PFSK-1 (cell line): Measurements from ENCODE around the gene ALDOA.

Experiments used
- FOXP2 ChIP-seq: optimal IDR thresholded peaks from 2 replicates; pipeline ENCODE3; 2011; ENCODE audit warnings: borderline replicate concordance, control low read depth, inconsistent platforms; ENCODE audit not compliant: insufficient read depth; ENCODE audit errors: extremely low read length, extremely low read depth
- POLR2AphosphoS5 ChIP-seq: IDR thresholded peaks from 2 replicates; pipeline ENCODE4 v1.6.1; 2012; ENCODE audit warnings: low read depth, mild to moderate bottlenecking, control low read depth, low read length, moderate library complexity
- REST ChIP-seq, 2 experiments: IDR thresholded peaks; 2 replicates each; pipeline versions ENCODE4 v1.6.1 to v1.8.0; 2011 to 2012; ENCODE audit warnings: low read depth in 2 of 2, low read length in 2 of 2, control low read depth in 1 of 2, inconsistent platforms in 1 of 2, mild to moderate bottlenecking in 1 of 2, moderate library complexity in 1 of 2; ENCODE audit not compliant: insufficient read depth in 1 of 2
- SIN3A ChIP-seq: IDR thresholded peaks from 2 replicates; pipeline ENCODE4 v1.6.1; 2012; ENCODE audit warnings: mild to moderate bottlenecking, low read length, moderate library complexity, borderline replicate concordance; ENCODE audit not compliant: insufficient read depth
- TAF1 ChIP-seq: IDR thresholded peaks from 2 replicates; pipeline ENCODE4 v1.6.1; 2012; ENCODE audit warnings: low read length, control low read depth, borderline replicate concordance; ENCODE audit not compliant: insufficient read depth

Gene ALDOA

GRCh38 chr16:30066761-30067583, 1.4 kb downstream of the ALDOA start:
- TF ChIP-seq POLR2AphosphoS5 (no peak), REST (IDR thresholded peaks at IDR 0.05; ENCODE audit: insufficient read depth in 1 of 2, low read depth in 2 of 2, low read length in 2 of 2) (no peak), TAF1 (no peak), FOXP2 (no peak), SIN3A (no peak)

GRCh38 chr16:30067584-30067916, 2.0 kb downstream of the ALDOA start:
- TF ChIP-seq SIN3A (no peak), TAF1 (no peak), REST (IDR thresholded peaks at IDR 0.05; ENCODE audit: insufficient read depth in 1 of 2, low read depth in 2 of 2, low read length in 2 of 2) (no peak), POLR2AphosphoS5 (no peak; the same call in 1 of the 2 replicates), FOXP2 (no peak)

DNA sequence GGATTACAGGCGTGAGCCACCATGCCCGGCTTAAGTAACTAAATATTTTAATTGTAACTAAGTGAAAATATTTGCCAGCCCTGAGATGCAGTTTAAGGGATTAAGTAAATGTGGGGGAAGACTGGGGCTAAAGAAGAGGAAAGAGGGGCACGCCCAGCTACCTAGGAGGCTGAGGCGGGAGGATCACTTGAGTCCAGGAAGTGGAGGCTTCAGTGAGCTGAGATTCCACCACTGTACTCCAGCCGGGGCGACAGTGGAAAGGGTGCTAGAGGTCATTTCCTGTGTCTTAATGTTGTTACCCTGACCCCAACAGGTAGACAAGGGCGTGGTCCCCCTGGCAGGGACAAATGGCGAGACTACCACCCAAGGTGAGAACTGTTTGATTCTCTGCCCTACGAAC, 2.8 kb downstream of the ALDOA start:
- TF ChIP-seq FOXP2 (no peak), POLR2AphosphoS5 (no peak), REST (IDR thresholded peaks at IDR 0.05; ENCODE audit: insufficient read depth in 1 of 2, low read depth in 2 of 2, low read length in 2 of 2) (no peak)

DNA sequence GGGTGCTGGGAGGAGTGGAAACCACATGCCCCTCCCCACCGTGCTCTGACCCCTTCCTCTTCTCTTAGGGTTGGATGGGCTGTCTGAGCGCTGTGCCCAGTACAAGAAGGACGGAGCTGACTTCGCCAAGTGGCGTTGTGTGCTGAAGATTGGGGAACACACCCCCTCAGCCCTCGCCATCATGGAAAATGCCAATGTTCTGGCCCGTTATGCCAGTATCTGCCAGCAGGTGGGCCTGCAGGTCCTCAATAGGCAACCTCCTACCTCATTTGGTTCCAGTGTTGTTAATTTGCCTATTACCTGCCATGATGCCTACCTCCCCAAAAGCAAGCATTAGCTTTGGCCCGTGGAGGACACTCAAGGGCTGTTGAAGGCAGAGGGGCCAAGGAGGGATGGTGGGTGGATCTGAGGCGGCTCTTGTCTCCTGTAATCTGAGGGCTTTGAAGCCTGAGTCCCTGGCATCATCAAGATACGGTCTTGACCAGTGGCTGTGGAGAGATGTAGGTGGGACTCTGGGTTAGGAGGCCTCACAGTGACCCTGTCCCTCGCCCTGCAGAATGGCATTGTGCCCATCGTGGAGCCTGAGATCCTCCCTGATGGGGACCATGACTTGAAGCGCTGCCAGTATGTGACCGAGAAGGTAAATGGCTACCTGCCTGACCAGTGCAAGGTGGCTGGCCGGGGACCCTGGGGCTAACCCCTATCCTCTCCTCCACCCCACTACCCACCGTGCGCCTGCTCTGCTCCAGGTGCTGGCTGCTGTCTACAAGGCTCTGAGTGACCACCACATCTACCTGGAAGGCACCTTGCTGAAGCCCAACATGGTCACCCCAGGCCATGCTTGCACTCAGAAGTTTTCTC, 3.4 kb downstream of the ALDOA start:
- TF ChIP-seq TAF1 = no peak

GRCh38 chr16:30069611-30070462, 4.3 kb downstream of the ALDOA start:
- TF ChIP-seq SIN3A (no peak), FOXP2 (no peak), REST (IDR thresholded peaks at IDR 0.05; ENCODE audit: insufficient read depth in 1 of 2, low read depth in 2 of 2, low read length in 2 of 2) (no peak), TAF1 (no peak), POLR2AphosphoS5 (no peak)
